SIG-M5 (cell line): Measurements from ENCODE around the gene PLPP2.

Experiments used
- DNase-seq: peaks from one replicate; lab custom pipeline; 2025; lab: John Stamatoyannopoulos, UW

PLPP2 gene

GRCh38 chr19:313988-314815, 23.0 kb upstream of the PLPP2 start:
- DNase-seq, result no peak

DNA sequence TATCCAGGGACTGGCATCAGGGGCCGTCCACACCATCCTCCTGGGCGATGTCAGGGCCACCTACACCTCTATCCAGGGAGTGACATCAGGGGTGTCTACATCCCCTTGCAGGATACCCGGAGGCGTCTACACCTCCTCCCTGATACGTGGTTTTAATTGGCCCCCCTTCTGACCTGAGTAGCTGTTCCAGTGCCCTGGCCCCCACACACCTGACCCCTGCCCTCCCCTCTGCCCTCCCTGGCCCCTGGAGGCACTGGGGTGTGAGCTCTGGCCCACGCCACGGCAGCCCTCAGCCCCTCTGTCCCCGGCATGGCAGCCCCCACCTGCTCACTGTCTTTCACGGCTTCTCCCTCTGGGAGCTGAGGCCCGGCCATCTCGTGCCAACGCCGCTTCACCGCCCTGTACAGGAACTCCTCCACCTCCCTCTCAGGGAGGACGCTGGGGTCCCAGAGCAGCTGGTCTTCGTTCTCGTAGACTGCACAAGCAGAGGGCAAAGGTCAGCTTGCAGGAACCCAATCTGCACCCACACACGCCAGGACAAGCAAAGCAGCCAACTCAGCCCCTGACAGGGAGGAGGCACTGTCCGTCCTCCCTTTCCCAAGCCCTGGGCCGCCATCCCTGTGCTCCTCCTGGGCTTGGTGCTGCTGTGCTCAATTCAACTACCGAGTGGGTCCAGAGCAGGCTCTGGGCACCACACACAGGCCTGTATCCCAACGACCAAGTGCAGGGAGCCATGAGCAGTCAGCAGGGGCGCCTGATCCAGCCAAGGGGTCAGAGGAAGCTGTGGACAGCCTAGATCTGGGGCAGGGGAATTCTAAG, 22.2 kb upstream of the PLPP2 start:
- DNase-seq, result no peak

- DNase-seq, result no peak
These were observed 20.6 kb upstream of the PLPP2 start for GRCh38 chr19:311813-312261.

DNA sequence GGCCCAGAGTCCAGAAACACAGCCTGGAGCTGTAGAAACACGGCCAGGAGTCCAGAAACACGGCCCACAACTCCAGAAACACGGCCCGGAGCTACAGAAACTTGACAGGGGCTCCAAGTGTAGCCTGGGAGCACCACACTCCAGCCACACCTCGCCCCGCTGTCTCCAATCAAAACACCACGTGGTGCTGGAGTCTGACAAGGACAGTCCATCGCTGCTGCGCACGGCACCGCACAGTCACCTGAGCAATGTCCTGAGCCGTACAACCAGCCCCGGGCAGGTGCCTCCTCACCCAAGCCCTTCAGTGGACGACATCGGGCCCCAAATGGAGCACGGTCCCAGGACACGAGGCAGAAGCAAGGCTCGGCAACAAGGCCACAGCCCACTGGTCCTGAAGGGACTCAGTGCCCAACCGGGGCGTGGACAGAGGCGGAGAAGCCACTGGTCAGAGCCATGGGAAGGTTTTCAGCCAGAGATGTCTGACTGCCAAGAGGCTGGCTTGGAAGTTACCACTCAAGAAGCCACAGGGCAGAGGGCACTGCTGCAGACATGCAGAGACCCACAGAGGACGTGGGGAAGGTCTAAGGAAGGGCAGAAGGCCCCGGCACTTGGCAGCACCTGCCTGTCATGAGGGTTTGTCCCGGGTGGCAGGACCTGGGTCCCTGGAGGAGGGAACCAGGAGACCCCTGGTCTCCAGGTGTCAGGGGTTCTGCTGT, 19.7 kb upstream of the PLPP2 start:
- DNase-seq, result no peak

GRCh38 chr19:310141-310651, 19.0 kb upstream of the PLPP2 start:
- DNase-seq, result no peak

DNA sequence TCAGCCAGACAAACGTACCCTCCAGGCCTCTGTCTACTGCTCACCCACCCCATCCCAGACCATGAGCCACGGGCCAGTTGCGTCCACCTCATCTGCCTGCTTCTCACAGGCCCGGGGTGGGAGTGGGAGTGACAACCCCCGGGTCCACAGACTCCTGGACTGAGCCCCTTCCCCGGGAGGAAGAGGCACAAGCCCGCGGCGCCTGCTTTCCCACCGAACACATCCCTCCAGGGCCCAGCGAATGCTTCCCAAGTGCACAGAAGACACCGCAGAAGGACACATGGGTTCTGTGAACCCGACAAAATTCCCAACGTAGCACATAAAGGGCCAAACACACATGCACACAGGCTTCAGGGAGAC, 18.0 kb upstream of the PLPP2 start:
- DNase-seq, result no peak

DNA sequence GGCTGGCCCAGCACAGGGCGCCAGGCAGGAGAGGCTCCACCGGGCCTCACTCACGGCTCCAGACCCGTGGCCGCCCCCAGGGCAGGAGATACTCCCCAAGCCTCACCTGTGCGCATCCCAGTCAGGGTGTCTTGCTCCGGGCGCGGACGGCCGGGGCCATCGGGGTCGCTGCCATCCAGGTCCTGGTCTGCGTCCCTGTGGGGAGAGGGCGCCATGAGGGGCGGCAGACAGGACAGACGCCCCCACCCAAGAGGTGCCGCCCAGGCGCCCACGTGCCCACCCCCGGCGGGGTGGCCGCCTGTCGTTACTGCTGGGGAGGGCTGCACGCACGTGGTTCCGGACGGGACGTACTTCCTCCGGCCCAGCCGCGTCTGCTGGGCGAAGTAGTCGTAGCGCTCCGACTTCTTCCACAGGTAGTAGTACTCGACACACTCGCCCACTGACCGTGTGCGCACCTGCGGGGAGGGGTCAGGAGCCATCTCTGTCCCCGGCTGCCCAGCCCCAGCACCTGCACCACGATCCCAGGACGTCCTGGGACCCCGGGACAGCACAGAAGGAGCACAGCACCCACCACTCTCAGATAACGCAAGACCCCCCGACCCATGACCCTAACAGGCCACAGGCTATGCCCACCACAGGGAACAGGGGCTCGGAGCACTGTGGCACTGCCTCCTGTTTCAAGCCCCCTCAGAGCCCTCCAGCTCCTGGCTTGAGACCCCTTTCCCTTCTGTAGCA, 17.4 kb upstream of the PLPP2 start:
- DNase-seq, result no peak

- DNase-seq, result no peak
These were observed 16.7 kb upstream of the PLPP2 start for GRCh38 chr19:307793-308420.

DNA sequence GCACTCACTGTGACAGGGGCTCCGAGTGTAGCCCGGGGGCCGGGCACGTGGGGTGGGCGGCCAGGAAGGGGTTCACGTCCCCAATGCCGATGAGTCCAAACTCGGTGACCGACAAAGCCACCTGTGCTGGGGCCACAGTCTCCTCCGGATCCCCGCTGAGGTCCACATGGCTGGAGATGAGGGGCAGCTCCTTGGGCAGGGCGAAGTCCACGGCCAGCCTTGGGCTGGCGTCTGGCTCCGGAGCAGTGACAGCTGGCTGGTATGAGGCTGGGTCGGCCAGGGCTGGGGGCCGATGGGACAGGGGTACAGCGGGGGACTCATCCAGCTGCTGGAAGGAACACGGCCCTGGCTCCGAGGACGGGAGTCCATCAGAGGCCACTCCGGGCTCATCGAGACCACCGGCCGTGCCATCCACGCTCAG, 15.9 kb upstream of the PLPP2 start:
- no peak for DNase-seq

DNA sequence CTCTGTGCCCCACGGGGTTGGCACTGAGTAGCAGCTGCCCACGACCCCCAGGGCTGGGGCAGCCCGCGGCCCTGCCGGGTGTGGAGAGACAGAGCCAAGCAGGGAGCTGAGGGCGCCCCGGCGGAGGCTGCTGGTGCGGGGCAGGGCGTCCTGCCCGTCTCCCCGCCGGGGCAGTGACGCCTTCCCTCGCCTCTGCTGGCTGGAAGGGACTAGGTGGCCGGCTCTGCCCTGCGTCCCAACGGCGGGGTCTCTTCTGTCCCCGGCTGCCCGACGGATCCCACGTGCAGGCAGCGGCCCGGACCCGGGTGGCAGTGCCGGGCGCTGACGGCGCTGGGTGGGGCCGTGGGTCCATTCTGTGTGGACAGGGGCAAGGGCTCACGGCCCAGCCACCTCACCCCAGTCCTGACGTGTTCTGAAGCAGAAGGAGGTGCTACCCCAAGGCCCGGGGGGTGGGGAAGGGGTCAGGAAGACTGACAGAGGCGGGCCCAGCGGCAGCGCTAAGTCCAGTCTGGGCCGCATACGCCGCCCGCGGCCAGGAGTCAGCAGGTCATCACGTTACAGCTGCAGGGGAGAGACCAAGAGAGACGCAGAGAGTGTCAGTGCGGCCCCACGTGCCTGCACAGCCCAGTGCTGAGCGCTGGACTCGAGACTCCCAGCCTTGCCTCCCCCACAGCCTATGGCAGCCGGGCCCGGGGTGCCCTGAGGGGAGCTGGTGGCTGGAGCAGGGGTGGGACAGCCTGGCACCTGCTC, 15.1 kb upstream of the PLPP2 start:
- no peak for DNase-seq

GRCh38 chr19:305240-306150, 14.3 kb upstream of the PLPP2 start:
- no peak for DNase-seq

- no peak for DNase-seq
These were observed 5.4 kb upstream of the PLPP2 start for GRCh38 chr19:296476-297225.

GRCh38 chr19:295687-296370, 4.6 kb upstream of the PLPP2 start:
- DNase-seq, result no peak

DNA sequence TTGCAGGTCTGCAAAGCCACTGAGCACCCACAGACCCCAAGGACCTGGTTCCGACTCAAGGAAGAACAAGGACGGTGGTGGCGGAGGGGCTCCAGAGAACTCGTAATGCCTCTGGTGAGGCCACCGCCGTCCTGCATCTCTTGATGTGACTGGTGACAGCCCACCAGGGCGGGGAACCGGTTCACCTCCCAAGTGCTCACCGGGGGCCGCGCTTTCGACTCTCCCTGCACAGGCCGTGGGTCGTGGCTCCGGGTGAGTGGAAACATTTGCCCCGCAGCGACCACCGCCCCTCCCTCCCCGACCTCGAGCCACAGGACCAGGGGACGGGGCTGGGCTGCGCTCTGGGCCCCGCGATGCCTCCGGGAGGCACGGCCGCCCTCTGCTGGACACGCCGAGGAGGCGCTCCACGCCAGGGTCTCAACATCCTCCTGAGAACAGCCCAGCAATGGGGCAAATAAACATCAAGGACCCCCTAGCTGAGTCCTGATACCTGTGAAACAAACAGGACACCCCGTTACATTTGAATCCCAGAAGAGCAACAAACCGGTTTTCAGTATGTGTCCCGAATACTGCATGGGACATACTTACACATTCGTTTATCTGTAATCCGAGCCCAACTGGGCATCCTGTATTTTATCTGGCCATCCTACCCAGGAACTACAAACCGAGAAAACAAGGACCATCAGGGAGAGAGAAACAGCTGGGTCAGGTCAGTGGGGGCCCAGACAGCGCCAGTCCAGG, 3.9 kb upstream of the PLPP2 start:
- DNase-seq, result no peak

DNA sequence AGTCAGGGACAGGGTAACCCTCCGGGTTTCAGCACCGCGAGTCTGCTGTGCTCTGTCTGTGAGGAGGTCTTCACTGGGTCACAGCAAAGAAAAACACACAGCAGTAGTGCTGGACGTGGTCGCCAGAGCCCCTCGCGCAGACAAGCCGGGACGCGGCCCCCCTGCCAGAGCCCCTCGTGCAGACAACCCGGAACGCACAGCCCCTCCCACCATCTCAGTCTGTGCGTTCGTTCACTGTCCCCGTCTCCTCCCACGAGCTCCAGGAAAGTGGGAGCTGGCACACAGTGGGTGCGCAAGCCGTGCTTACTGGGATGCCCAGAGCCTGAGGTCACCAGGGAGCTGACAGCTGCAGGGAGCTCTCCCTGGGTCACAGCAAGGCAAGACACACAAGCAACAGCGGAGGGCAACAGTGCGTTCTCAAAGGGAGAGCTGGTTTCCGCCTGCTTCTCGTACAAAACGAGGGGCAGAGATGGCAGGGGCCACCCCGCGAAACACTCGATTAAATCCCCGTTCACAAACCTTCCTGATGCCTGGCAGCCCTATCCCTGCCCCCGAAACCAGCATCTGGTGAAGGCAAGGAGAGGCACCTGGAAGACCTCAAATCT, 3.2 kb upstream of the PLPP2 start:
- no peak for DNase-seq

GRCh38 chr19:293436-294110, 2.4 kb upstream of the PLPP2 start:
- DNase-seq, result no peak
